HUES64 (cell line): Measurements from ENCODE around the gene MED19.

Experiments used
- H3K27ac ChIP-seq: 2 replicates; pipeline ENCODE4 v1.7.0; 2013; ENCODE audit warnings: low read depth, low read length, inconsistent platforms
- H3K27me3 ChIP-seq: 2 replicates; pipeline ENCODE4 v1.6.1; 2013; ENCODE audit warnings: mild to moderate bottlenecking, low read length; ENCODE audit not compliant: insufficient read depth
- H3K36me3 ChIP-seq: 2 replicates; pipeline ENCODE4 v1.6.1; 2013; ENCODE audit warnings: mild to moderate bottlenecking, low read length; ENCODE audit not compliant: insufficient read depth
- H3K4me1 ChIP-seq: 2 replicates; pipeline ENCODE4 v1.6.1; 2013; ENCODE audit warnings: mild to moderate bottlenecking, low read length, moderate library complexity; ENCODE audit not compliant: insufficient read depth
- H3K4me3 ChIP-seq: 2 replicates; pipeline ENCODE4 v1.5.1; 2013; ENCODE audit warnings: mild to moderate bottlenecking, low read length, moderate library complexity
- H3K9ac ChIP-seq: 2 replicates; pipeline ENCODE4 v1.6.1; 2013; ENCODE audit warnings: mild to moderate bottlenecking, low read depth, low read length
- H3K9me3 ChIP-seq: 2 replicates; pipeline ENCODE4 v1.6.1; 2013; ENCODE audit warnings: low read depth, low read length; ENCODE audit not compliant: insufficient read depth
- WGBS: fragments of 150-250, 120-280 bp; methylation state at CpG from one replicate; pipeline ENCODE4 v1.1.7; 2013; ENCODE audit warnings: missing lambda C conversion rate; 5-methylcytosine and 5-hydroxymethylcytosine counted together

MED19 gene

GRCh38 chr11:57667736-57668433 is 44.1 kb downstream of the MED19 start, which contains the start of gene ZDHHC5:
Gene ZDHHC5, plus strand, starts transcription at chr11:57668114. Its CDS starts 4,977 bp downstream, at chr11:57673091.
- H3K27ac ChIP-seq: peak within 1 kb of the TSS; percentile 95

GRCh38 chr11:57667117-57667735 is 44.8 kb downstream of the MED19 start:
- Histone ChIP-seq H3K4me1 (peaks cover 5% of the 10 kb centered on the region; the same call in 1 of the 2 replicates), H3K9me3 (no peaks in the 10 kb centered on the region), H3K36me3 (peaks cover 11% of the 10 kb centered on the region), H3K27me3 (no peaks in the 10 kb centered on the region), H3K9ac (peak overlapping the region; percentile 98), H3K4me3 (peak overlapping the region; percentile 92), H3K27ac (peak overlapping the region; percentile 95)
- under 1% methylated on average over 28 of the region's 29 CpGs for WGBS

More at GRCh38 chr11:57667736-57668433, 44.1 kb downstream of the MED19 start, which contains the start of gene ZDHHC5:
- under 1% methylated on average over 96 of the region's 96 CpGs for WGBS
- H3K36me3 ChIP-seq: peaks cover 14% of the 10 kb centered on the region
- no peaks in the 10 kb centered on the region for H3K27me3 ChIP-seq
- H3K4me3 ChIP-seq: peak within 1 kb of the TSS; percentile 92
- peaks cover 5% of the 10 kb centered on the region; the same call in 1 of the 2 replicates for H3K4me1 ChIP-seq
- H3K9ac ChIP-seq: peak within 1 kb of the TSS; percentile 98
- no peaks in the 10 kb centered on the region for H3K9me3 ChIP-seq

- Histone ChIP-seq H3K27ac (no peak overlapping the region), H3K4me3 (no peak overlapping the region), H3K9me3 (no peaks in the 10 kb centered on the region), H3K36me3 (peaks cover 31% of the 10 kb centered on the region), H3K4me1 (peaks cover 1% of the 10 kb centered on the region; the same call in 1 of the 2 replicates), H3K27me3 (no peaks in the 10 kb centered on the region), H3K9ac (no peak overlapping the region)
- WGBS: 85% methylated on average over 9 of the region's 9 CpGs
Observed at GRCh38 chr11:57663975-57664374, 48.0 kb downstream of the MED19 start.

- H3K4me3 ChIP-seq: no peak overlapping the region
- peaks cover 31% of the 10 kb centered on the region for H3K36me3 ChIP-seq
- no peaks in the 10 kb centered on the region for H3K4me1 ChIP-seq
- H3K27me3 ChIP-seq: no peaks in the 10 kb centered on the region
- no peak overlapping the region for H3K9ac ChIP-seq
- no peaks in the 10 kb centered on the region for H3K9me3 ChIP-seq
- 90% methylated on average over 4 of the region's 4 CpGs for WGBS
- no peak overlapping the region for H3K27ac ChIP-seq
Observed at GRCh38 chr11:57662893-57663292, 49.1 kb downstream of the MED19 start.

- Histone ChIP-seq H3K27me3 (no peaks in the 10 kb centered on the region), H3K4me1 (no peaks in the 10 kb centered on the region), H3K9me3 (no peaks in the 10 kb centered on the region), H3K27ac (no peak overlapping the region), H3K9ac (no peak overlapping the region), H3K4me3 (no peak overlapping the region), H3K36me3 (peaks cover 31% of the 10 kb centered on the region)
- 98% methylated on average over 14 of the region's 14 CpGs for WGBS
Observed at GRCh38 chr11:57659669-57660068, 52.3 kb downstream of the MED19 start.

- under 1% methylated on average over 8 of the region's 8 CpGs for WGBS
- Histone ChIP-seq H3K9me3 (no peaks in the 10 kb centered on the region), H3K36me3 (peaks cover 31% of the 10 kb centered on the region), H3K27me3 (no peaks in the 10 kb centered on the region), H3K9ac (peak overlapping the region; percentile 83), H3K27ac (peak overlapping the region; percentile 11; the same call in 1 of the 2 replicates), H3K4me3 (peak overlapping the region; percentile 86), H3K4me1 (peaks cover 6% of the 10 kb centered on the region; the same call in 1 of the 2 replicates)
Observed at GRCh38 chr11:57658023-57658361, 54.0 kb downstream of the MED19 start.

- H3K9me3 ChIP-seq: no peaks in the 10 kb centered on the region
- H3K4me3 ChIP-seq: peak within 1 kb of the TSS; percentile 86
- peaks cover 8% of the 10 kb centered on the region; the same call in 1 of the 2 replicates for H3K4me1 ChIP-seq
- H3K36me3 ChIP-seq: peaks cover 30% of the 10 kb centered on the region
- 0 out of 2 replicates have a peak, but pooled peaks cover 2% of the 10 kb centered on the region for H3K27me3 ChIP-seq
- WGBS: 1% methylated on average over 45 of the region's 45 CpGs
- H3K9ac ChIP-seq: peak within 1 kb of the TSS; percentile 83
- H3K27ac ChIP-seq: peak within 1 kb of the TSS; percentile 11; the same call in 1 of the 2 replicates
Observed at GRCh38 chr11:57657194-57658022, 54.6 kb downstream of the MED19 start, which contains the start of gene CLP1. Gene CLP1, plus strand, starts transcription at chr11:57657762. Its CDS starts 1,715 bp downstream, at chr11:57659477.

- Histone ChIP-seq H3K9me3 (no peaks in the 10 kb centered on the region), H3K27ac (no peak overlapping the region; the same call in 1 of the 2 replicates), H3K36me3 (peaks cover 26% of the 10 kb centered on the region), H3K4me1 (peaks cover 8% of the 10 kb centered on the region; the same call in 1 of the 2 replicates), H3K4me3 (peak overlapping the region; percentile 86), H3K27me3 (0 out of 2 replicates have a peak, but pooled peaks cover 2% of the 10 kb centered on the region), H3K9ac (peak overlapping the region; percentile 53)
- 48% methylated on average over 5 of the region's 5 CpGs for WGBS
Observed at GRCh38 chr11:57656885-57657193, 55.2 kb downstream of the MED19 start.
